ENCODE results near the gene MLH3.

Gene MLH3

GRCh38 chr14:75063491-75064204 lies 12.4 kb upstream of the MLH3 start, which contains the start of gene ACYP1:
Gene ACYP1 (minus strand): TSS chr14:75064024. CDS start chr14:75063553, 471 bp downstream.
- peak; percentile 96 for DNase-seq (ENCODE audit: extremely low spot score)
- ChIA-PET POLR2A (interaction anchor here (0.6 kb wide), 1 partner anchor 12 kb away, joined by 3 read pairs; no protein-coding TSS in a partner anchor), CTCF (interaction anchor here (0.9 to 5.2 kb wide), 8 partner anchors 10 to 241 kb away, joined by 3 to 27 read pairs (median 7); no protein-coding TSS in a partner anchor)

GRCh38 chr14:75063013-75063412 lies 11.7 kb upstream of the MLH3 start:
- DNase-seq (ENCODE audit: extremely low spot score) = no peak
- ChIA-PET POLR2A (no interaction called here), CTCF (interaction anchor here (1.0 to 5.2 kb wide), 6 partner anchors 11 to 241 kb away, joined by 3 to 27 read pairs (median 6); no protein-coding TSS in a partner anchor)
- TF ChIP-seq CTCF (IDR thresholded peaks at IDR 0.05; ENCODE audit: control extremely low read depth, extremely low read depth, low read depth, missing control alignments) = no peak

More at GRCh38 chr14:75063491-75064204, 12.4 kb upstream of the MLH3 start, which contains the start of gene ACYP1:
- TF ChIP-seq CTCF (IDR thresholded peaks at IDR 0.05; ENCODE audit: control extremely low read depth, extremely low read depth, low read depth, missing control alignments) = no peak

GRCh38 chr14:75060420-75060819 lies 9.2 kb upstream of the MLH3 start:
- TF ChIP-seq CTCF (IDR thresholded peaks at IDR 0.05; ENCODE audit: control extremely low read depth, extremely low read depth, low read depth, missing control alignments) = no peak
- ChIA-PET CTCF (interaction anchor here (1.0 kb wide), 1 partner anchor 28 kb away, joined by 3 read pairs; no protein-coding TSS in a partner anchor), POLR2A (no interaction called here)
- no peak for DNase-seq (ENCODE audit: extremely low spot score)

- no peak for TF ChIP-seq CTCF (IDR thresholded peaks at IDR 0.05; ENCODE audit: control extremely low read depth, extremely low read depth, low read depth, missing control alignments)
- POLR2A ChIA-PET = no interaction called here
- CTCF ChIA-PET = interaction anchor here (1.0 kb wide), 1 partner anchor 29 kb away, joined by 3 read pairs; no protein-coding TSS in a partner anchor
- no peak for DNase-seq (ENCODE audit: extremely low spot score)
Measured at GRCh38 chr14:75059642-75060041, 8.4 kb upstream of the MLH3 start.

- ChIA-PET POLR2A (no interaction called here), CTCF (no interaction called here)
- no peak for TF ChIP-seq CTCF (IDR thresholded peaks at IDR 0.05; ENCODE audit: control extremely low read depth, extremely low read depth, low read depth, missing control alignments)
- no peak for DNase-seq (ENCODE audit: extremely low spot score)
Measured at GRCh38 chr14:75054421-75054820, 3.2 kb upstream of the MLH3 start.

- TF ChIP-seq CTCF (IDR thresholded peaks at IDR 0.05; ENCODE audit: control extremely low read depth, extremely low read depth, low read depth, missing control alignments) = no peak
- no peak for DNase-seq (ENCODE audit: extremely low spot score)
- ChIA-PET CTCF (interaction anchor here (1.7 to 2.3 kb wide), 2 partner anchors 10 to 108 kb away, joined by 3 to 5 read pairs; partner anchors contain the start of gene ACYP1), POLR2A (no interaction called here)
Measured at GRCh38 chr14:75053396-75054291, 2.4 kb upstream of the MLH3 start.
